Neural cell (in vitro differentiated cells): ENCODE measurements around the gene PGAP2.

Source experiments
- EZH2 ChIP-seq: fragments of 200-600, 300-800 bp; shearing (Covaris generic), sonication (generic); IDR thresholded peaks from 2 replicates; pipeline ENCODE4 v1.6.1; 2014; ENCODE audit warnings: antibody characterized with exemption, low read length, borderline replicate concordance, mild to moderate bottlenecking; ENCODE audit not compliant: insufficient read depth, poor library complexity, severe bottlenecking
- POLR2AphosphoS5 ChIP-seq: IDR thresholded peaks from 2 replicates; pipeline ENCODE4 v1.6.1; 2012
- RAD21 ChIP-seq: fragments of 450-650 bp; conservative IDR thresholded peaks from 2 replicates; pipeline ENCODE4 v1.6.1; 2014; ENCODE audit warnings: antibody characterized with exemption, mild to moderate bottlenecking, moderate library complexity
- TAF1 ChIP-seq: IDR thresholded peaks from 2 replicates; pipeline ENCODE4 v1.6.1; 2012; ENCODE audit warnings: low read depth
- TF ChIP-seq, protein P1 (sequence below): fragments of 450-650 bp; IDR thresholded peaks from 2 replicates; pipeline ENCODE4 v1.5.1; 2014; ENCODE audit warnings: antibody characterized with exemption, mild to moderate bottlenecking, moderate library complexity; ENCODE audit not compliant: poor library complexity, severe bottlenecking

DNA sequence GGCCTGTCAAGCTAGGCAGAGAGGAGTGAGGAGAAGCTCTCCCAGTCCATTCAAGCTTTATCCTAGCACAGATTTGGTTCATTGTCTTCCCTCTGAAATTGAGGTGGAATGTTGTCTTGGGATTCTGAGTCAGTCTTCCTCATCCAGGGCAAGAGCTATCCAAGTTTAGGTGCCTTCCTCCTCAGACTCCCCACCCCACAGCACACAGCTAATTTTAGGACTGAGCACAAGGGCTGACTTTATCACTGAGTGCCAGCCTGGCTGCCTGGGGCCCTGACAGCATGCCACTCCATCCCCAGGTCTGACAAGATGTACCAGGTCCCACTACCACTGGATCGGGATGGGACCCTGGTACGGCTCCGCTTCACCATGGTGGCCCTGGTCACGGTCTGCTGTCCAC is 2.6 kb downstream of the PGAP2 start:
- TF ChIP-seq, protein P1, sequence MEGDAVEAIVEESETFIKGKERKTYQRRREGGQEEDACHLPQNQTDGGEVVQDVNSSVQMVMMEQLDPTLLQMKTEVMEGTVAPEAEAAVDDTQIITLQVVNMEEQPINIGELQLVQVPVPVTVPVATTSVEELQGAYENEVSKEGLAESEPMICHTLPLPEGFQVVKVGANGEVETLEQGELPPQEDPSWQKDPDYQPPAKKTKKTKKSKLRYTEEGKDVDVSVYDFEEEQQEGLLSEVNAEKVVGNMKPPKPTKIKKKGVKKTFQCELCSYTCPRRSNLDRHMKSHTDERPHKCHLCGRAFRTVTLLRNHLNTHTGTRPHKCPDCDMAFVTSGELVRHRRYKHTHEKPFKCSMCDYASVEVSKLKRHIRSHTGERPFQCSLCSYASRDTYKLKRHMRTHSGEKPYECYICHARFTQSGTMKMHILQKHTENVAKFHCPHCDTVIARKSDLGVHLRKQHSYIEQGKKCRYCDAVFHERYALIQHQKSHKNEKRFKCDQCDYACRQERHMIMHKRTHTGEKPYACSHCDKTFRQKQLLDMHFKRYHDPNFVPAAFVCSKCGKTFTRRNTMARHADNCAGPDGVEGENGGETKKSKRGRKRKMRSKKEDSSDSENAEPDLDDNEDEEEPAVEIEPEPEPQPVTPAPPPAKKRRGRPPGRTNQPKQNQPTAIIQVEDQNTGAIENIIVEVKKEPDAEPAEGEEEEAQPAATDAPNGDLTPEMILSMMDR, result no peak
- TF ChIP-seq TAF1, result no peak
- no peak for TF ChIP-seq EZH2
- TF ChIP-seq POLR2AphosphoS5, result no peak
- no peak for TF ChIP-seq RAD21
